WI38 (cell line): Measurements from ENCODE around the gene GSG1L.

Source experiments
- H3K4me3 ChIP-seq: 2 replicates; pipeline ENCODE4 v1.5.1; 2011; ENCODE audit warnings: low read depth, mild to moderate bottlenecking, control low read depth, low read length
- TF ChIP-seq, protein P1 (sequence below): IDR thresholded peaks from 2 replicates; pipeline ENCODE4 v1.5.1; 2012; ENCODE audit warnings: low read depth, mild to moderate bottlenecking, control low read depth, low read length

The GSG1L gene

DNA sequence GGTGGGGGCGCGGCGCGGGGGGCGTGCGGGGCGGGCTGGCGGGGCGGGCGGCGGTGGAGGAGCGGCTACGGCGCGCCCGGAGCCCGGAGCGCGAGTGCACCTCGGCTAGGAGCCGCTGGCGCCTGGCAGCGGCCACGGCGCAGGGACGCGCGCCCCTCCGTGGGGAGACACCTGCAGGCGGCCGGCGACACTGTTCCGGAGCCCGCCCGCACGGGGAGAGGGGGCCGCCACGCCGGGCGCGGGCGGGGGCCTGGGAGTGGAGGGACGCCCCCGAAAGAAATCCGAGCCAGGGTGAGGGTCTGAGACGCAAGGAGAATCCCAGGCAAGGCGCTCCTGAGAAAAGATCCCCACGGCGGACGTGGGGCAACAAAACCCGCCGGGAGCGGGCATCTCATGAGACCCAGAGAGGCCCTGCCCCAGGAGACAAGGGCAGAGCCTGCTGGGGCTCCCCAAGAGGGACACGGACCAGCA is at the start of gene GSG1L:
Gene GSG1L (minus strand): TSS at position 124 of the 471 bp plus-strand sequence. CDS start 290 bp downstream, outside the sequence.
- TF ChIP-seq, protein P1, sequence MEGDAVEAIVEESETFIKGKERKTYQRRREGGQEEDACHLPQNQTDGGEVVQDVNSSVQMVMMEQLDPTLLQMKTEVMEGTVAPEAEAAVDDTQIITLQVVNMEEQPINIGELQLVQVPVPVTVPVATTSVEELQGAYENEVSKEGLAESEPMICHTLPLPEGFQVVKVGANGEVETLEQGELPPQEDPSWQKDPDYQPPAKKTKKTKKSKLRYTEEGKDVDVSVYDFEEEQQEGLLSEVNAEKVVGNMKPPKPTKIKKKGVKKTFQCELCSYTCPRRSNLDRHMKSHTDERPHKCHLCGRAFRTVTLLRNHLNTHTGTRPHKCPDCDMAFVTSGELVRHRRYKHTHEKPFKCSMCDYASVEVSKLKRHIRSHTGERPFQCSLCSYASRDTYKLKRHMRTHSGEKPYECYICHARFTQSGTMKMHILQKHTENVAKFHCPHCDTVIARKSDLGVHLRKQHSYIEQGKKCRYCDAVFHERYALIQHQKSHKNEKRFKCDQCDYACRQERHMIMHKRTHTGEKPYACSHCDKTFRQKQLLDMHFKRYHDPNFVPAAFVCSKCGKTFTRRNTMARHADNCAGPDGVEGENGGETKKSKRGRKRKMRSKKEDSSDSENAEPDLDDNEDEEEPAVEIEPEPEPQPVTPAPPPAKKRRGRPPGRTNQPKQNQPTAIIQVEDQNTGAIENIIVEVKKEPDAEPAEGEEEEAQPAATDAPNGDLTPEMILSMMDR: no peak
- H3K4me3 ChIP-seq: no peak within 1 kb of the TSS

DNA sequence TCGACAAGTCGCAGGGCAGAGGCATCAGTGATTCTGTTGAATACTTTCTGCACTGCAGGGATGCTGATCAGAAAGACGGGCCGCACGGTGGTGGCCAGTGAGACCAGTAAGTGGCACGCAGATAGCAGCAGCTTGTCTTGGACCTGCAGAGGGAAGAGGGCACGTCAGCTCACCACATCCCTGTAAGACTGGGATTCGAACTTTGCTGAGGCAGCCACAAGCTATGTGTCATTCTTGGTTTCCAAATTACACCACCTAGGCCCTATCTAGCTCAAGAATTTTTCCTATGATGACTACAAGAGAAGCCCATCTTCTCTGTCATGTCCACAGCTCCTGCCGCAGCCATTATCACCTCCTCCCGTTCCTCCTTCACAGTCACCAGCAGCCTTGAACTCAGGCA is 49.4 kb upstream of the GSG1L start:
- TF ChIP-seq, protein P1: no peak
- H3K4me3 ChIP-seq: no peak overlapping the region

DNA sequence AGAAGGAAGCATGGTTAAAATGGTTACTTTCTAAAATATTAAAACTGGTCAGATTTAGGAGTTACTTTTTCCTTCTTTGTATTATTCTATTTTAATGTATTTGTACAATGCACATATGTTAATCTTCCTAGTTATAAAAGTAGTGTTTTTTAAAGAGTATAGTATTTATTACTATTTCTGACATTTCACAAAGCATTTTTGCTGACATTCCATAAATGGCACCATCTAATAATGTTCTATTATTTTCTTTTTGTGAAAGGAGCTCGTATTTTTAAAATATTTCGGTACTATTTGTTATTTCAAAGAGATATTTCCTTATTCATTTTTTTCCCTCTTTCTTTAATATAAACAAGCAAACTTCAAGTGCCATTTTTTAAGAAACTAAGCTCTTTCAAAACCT is 47.5 kb upstream of the GSG1L start:
- no peak overlapping the region for H3K4me3 ChIP-seq
- TF ChIP-seq, protein P1: no peak

DNA sequence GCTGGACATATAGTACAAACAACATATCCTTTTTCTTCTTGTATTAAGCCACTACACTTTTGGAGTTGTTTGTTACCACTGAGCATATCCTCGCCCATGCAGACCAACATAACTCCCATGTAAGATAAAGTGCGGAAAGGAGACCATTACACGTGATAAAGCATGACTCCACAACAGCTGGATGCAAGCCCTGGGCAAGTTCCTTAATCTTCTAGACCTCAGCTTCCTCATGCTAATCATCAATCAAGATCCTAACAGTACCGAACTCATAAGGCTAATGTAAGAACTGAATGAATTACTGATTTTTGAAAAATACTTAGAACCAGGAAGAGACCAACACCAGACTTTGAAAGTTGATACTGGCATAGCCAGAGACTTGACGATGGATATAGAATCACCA is 47.0 kb upstream of the GSG1L start:
- H3K4me3 ChIP-seq: no peak overlapping the region
- TF ChIP-seq, protein P1: no peak

DNA sequence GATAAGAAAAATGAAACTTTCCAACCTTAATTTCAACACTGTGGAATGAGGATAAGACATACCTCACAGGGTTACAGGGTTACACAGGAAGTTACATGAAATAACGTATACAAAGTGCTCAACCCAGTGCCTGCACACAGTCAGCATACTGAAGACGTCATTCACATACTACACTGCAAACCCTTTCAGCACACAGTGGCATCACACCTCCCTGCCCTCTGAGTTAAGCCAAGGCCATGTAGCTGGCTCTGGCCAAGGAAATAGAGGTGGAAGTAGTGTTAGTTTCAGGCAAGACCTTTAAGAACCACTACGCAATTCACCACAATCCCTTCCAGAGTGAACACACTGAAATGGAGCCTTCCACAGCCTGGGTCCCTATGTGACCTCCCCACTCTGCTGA is 46.6 kb upstream of the GSG1L start:
- H3K4me3 ChIP-seq: no peak overlapping the region
- TF ChIP-seq, protein P1: no peak

DNA sequence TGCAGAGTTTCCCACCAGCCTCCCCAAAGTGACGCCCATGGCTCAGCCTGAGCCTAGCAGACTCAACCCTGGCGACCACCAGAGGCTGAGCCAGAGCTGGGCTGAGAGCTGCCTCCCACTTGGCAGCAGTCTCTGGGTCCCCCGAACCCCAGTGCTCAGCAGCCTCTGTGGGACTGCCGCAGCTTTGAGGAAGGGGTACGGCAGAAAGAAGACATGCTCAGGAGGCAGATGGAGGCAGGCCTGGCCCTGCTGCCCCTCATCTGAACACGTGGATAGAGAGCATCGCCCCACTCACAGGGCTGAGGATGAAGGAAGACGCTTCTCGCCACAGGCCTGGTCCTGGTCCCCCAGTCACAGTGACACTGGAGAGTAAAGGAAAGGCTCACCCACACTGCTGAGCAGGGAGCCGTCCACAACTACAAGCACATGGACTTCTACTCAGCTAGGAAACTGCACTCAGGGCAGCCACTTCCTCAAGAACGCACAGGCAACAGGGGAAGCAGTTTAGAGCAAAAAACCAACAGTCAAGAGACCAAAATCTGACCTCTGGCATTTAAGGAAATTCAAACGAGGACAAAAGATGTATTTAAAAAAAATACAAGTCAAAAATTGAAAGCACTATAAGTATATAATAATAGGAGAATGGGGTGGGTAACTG is 45.2 kb upstream of the GSG1L start:
- H3K4me3 ChIP-seq: no peak overlapping the region
- TF ChIP-seq, protein P1: no peak

DNA sequence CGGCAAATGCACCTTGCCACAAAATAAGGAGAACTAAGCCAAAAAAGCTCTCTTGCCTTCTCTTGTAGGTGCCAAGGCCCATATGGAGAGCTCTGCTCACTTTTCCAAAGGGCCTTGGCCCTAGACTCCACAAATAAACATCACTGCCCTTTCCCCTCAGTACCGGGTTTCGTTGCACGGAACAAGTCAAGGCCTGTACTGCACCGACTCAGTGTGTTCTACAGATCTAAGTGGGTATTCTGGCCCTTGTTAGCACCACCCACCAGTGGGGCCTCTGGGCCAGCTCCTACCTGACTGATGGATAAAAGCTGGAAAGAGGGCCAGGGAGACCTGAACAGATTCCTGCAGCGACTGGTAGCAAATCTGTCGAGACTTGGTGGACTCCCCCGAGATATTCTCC is 43.7 kb upstream of the GSG1L start:
- TF ChIP-seq, protein P1: no peak

More for the DNA sequence above, 43.7 kb upstream of the GSG1L start:
- no peak overlapping the region for H3K4me3 ChIP-seq
